ENCODE data around the gene PACS2. TPM values are rescaled to one million over a fixed set of nuclear protein-coding genes. Genes with fewer than 3 reads are reported as not detected.
A peak's percentile ranks its signal among the peaks of the same experiment; 100 is the strongest.
"Not testable (repeated sequence)": the region's sequence is repeated elsewhere in the genome, so short reads cannot be mapped to it uniquely, and the experiment has no call there.

The PACS2 gene
- total and polyA plus RNA-seq, 2 experiments from 2014 or later, result 10.0 to 39.7 TPM

GRCh38 chr14:105275267-105275946, 39.1 kb upstream of the PACS2 start:
- Histone ChIP-seq H3K27me3 (replicated peaks; ENCODE audit: insufficient read depth) (no peaks in the 10 kb centered on the region), H3K79me2 (ENCODE audit: insufficient read depth) (peaks cover 38% of the 10 kb centered on the region), H3K4me3 (no peak overlapping the region), H2AFZ (no peak overlapping the region), H3K4me2 (ENCODE audit: unreplicated experiment) (no peak overlapping the region), H3F3A (ENCODE audit: insufficient read depth) (no peaks in the 10 kb centered on the region), H3K9ac (no peak overlapping the region), H3K27ac (no peak overlapping the region), H3K9me2 (ENCODE audit: insufficient read depth) (no peaks in the 10 kb centered on the region), H3K9me3 (ENCODE audit: low read depth) (no peaks in the 10 kb centered on the region), H3K4me1 (ENCODE audit: insufficient read depth) (no peaks in the 10 kb centered on the region), H4K20me1 (ENCODE audit: insufficient read depth) (no peaks in the 10 kb centered on the region), H3K36me3 (ENCODE audit: low read depth) (no peaks in the 10 kb centered on the region)
- WGBS, 2 experiments (ENCODE audit: low coverage in 1 of 2, low lambda C conversion rate in 2 of 2, missing lambda C conversion rate in 2 of 2), result 69 to 73% methylated on average over 14 to 16 of the region's 16 CpGs
- TF ChIP-seq EZH2phosphoT487 (IDR thresholded peaks at IDR 0.05; ENCODE audit: insufficient read depth, low read depth), result no peak
- TF ChIP-seq EZH2 (IDR thresholded peaks at IDR 0.05; ENCODE audit: insufficient read depth, poor library complexity, severe bottlenecking), result no peak
- DNase-seq, result peak; percentile 69
- in situ Hi-C loops (cut with MboI), result no loop called here

DNA sequence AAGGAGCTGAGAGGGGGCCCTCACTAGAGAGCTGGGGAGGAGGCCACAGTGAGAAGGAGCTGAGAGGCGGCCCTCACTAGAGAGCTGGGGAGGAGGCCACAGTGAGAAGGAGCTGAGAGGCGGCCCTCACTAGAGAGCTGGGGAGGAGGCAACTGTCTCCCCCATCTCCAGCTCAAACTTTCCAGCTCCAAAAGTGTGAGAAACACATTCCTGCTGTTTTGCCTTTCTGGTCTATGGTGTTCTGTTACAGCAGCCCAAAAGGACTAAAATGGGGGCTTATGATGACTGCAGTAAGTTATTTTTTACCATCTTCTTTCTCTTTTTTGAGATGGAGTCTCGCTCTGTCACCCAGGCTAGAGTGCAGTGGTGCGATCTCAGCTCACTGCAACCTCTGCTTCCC, 37.1 kb upstream of the PACS2 start:
- peaks cover 44% of the 10 kb centered on the region for H3K79me2 ChIP-seq (ENCODE audit: insufficient read depth)
- H3K9ac ChIP-seq; H3K27me3 ChIP-seq (replicated peaks; ENCODE audit: insufficient read depth); H3K9me3 ChIP-seq (ENCODE audit: low read depth); H2AFZ ChIP-seq; H3F3A ChIP-seq (ENCODE audit: insufficient read depth); H3K4me1 ChIP-seq (ENCODE audit: insufficient read depth); H3K4me3 ChIP-seq; in situ Hi-C loops (cut with MboI); H3K9me2 ChIP-seq (ENCODE audit: insufficient read depth); DNase-seq; H3K4me2 ChIP-seq (ENCODE audit: unreplicated experiment); H4K20me1 ChIP-seq (ENCODE audit: insufficient read depth); H3K36me3 ChIP-seq (ENCODE audit: low read depth); H3K27ac ChIP-seq: not testable (repeated sequence)
- 83 to 99% methylated on average over 4 of the region's 4 CpGs for WGBS, 2 experiments (ENCODE audit: low coverage in 1 of 2, low lambda C conversion rate in 2 of 2, missing lambda C conversion rate in 2 of 2)

DNA sequence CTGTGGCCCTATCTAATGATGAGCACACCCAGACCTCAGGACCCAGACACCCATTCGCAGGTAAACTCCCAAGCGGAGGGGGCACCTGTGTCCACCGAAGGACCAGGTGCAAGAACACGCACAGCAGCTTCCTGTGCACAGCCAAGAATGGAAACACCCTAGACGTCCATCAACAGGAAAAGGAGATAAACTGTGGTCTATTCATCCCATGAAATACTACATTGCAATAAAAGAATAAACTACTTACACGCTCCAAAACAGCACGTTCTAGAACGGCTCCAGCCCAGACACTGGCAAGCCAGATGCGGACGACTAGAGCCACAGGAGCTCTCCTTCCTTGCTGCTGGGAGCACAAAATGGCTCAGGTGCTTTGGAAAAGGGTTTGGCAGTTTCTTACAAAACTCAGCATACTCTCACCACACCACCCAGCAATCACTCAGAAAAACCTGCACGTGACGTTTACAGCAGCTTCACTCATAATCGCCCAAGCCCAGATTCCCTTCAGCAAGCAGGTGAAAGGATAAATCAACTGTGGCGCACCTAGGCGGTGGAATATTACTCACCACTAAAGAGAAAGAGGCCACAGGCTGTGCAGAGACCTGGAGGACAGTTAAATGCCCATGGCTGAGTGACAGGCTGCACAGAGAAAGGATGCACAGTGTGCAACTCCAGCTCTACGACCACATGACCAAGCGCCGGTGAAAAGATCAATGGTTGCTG, 34.7 kb upstream of the PACS2 start:
- Histone ChIP-seq H3K27ac (no peak overlapping the region), H3K9ac (no peak overlapping the region), H3K9me2 (ENCODE audit: insufficient read depth) (no peaks in the 10 kb centered on the region), H3K79me2 (ENCODE audit: insufficient read depth) (peaks cover 64% of the 10 kb centered on the region), H3K4me1 (ENCODE audit: insufficient read depth) (no peaks in the 10 kb centered on the region), H3K36me3 (ENCODE audit: low read depth) (no peaks in the 10 kb centered on the region), H2AFZ (no peak overlapping the region), H3K9me3 (ENCODE audit: low read depth) (no peaks in the 10 kb centered on the region), H3K4me3 (no peak overlapping the region), H4K20me1 (ENCODE audit: insufficient read depth) (no peaks in the 10 kb centered on the region), H3K4me2 (ENCODE audit: unreplicated experiment) (no peak overlapping the region), H3F3A (ENCODE audit: insufficient read depth) (no peaks in the 10 kb centered on the region), H3K27me3 (replicated peaks; ENCODE audit: insufficient read depth) (no peaks in the 10 kb centered on the region)
- 94 to 96% methylated on average over 18 of the region's 18 CpGs for WGBS, 2 experiments (ENCODE audit: low coverage in 1 of 2, low lambda C conversion rate in 2 of 2, missing lambda C conversion rate in 2 of 2)
- in situ Hi-C loops (cut with MboI), result no loop called here
- no peak for DNase-seq
- TF ChIP-seq EZH2phosphoT487 (IDR thresholded peaks at IDR 0.05; ENCODE audit: insufficient read depth, low read depth), result no peak
- TF ChIP-seq EZH2 (IDR thresholded peaks at IDR 0.05; ENCODE audit: insufficient read depth, poor library complexity, severe bottlenecking), result no peak

DNA sequence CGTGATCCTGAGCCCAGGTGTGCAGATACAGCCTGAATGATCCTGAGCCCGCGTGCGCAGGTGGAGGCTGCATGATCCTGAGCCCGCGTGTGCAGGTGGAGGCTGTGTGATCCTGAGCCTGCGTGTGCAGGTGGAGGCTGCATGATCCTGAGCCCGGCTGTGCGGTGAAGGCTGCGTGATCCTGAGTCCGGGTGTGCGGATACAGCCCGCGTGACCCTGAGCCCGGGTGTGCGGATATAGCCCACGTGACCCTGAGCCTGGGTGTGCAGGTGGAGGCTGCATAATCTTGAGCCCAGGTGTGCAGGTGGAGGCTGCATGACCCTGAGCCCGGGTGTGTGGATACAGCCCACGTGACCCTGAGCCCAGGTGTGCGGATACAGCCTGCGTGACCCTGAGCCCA, 34.0 kb upstream of the PACS2 start:
- H3K36me3 ChIP-seq (ENCODE audit: low read depth), result no peaks in the 10 kb centered on the region
- H3K9me2 ChIP-seq (ENCODE audit: insufficient read depth), result no peaks in the 10 kb centered on the region
- WGBS, 2 experiments (ENCODE audit: low coverage in 1 of 2, low lambda C conversion rate in 2 of 2, missing lambda C conversion rate in 2 of 2), result 94 to 96% methylated on average over 12 to 20 of the region's 21 CpGs
- H3K9me3 ChIP-seq (ENCODE audit: low read depth), result no peaks in the 10 kb centered on the region
- H4K20me1 ChIP-seq (ENCODE audit: insufficient read depth), result no peaks in the 10 kb centered on the region
- no peaks in the 10 kb centered on the region for H3F3A ChIP-seq (ENCODE audit: insufficient read depth)
- H2AFZ ChIP-seq, result no peak overlapping the region
- H3K27me3 ChIP-seq (replicated peaks; ENCODE audit: insufficient read depth), result no peaks in the 10 kb centered on the region
- no peak overlapping the region for H3K4me2 ChIP-seq (ENCODE audit: unreplicated experiment)
- TF ChIP-seq EZH2phosphoT487 (IDR thresholded peaks at IDR 0.05; ENCODE audit: insufficient read depth, low read depth) (no peak), EZH2 (IDR thresholded peaks at IDR 0.05; ENCODE audit: insufficient read depth, poor library complexity, severe bottlenecking) (no peak)
- H3K4me1 ChIP-seq (ENCODE audit: insufficient read depth), result no peaks in the 10 kb centered on the region
- H3K9ac ChIP-seq, result no peak overlapping the region
- H3K27ac ChIP-seq, result no peak overlapping the region
- DNase-seq, result no peak
- H3K79me2 ChIP-seq (ENCODE audit: insufficient read depth), result peaks cover 72% of the 10 kb centered on the region
- H3K4me3 ChIP-seq, result no peak overlapping the region
- in situ Hi-C loops (cut with MboI), result no loop called here

Data from GM23248 (cell line).